Measurements from ENCODE around the gene GRID2.

GRID2 gene

DNA sequence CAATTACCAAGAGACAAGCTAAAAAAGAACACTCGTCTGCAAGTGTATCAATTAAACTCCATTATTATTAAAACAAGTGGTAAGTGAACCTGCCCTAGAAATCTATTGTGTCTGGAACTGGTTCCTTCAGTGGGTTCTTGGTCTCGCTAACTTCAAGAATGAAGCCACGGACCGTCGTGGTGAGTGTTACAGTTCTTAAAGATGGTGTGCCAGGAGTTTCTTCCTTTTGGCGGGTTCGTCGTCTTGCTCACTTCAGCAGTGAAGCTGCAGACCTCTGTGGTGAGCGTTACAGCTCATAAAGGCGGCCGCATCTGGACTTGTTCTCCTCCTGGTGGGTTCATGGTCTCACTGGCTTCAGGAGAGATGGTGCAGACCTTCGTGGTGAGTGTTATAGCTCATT is 231.8 kb downstream of the GRID2 start:
- no peak for DNase-seq

DNA sequence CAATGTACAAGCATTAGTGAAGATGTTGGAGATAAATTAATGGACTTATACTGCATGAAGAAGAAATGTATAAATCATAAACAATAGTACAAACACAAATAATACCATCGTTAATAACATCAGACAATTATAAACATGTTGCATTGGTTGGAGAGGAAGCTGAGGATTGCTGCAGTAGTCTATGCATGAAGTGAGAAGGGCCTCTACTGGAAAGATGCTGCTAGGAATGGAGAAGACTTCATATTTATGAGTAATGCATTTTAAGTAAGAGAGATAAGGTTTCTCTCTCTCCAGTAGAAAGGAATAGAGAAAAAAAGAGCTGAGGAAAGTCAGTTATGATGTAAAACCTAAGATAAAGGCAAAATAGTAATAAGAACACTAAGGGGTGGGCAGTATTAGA is 247.8 kb downstream of the GRID2 start:
- no peak for DNase-seq

DNA sequence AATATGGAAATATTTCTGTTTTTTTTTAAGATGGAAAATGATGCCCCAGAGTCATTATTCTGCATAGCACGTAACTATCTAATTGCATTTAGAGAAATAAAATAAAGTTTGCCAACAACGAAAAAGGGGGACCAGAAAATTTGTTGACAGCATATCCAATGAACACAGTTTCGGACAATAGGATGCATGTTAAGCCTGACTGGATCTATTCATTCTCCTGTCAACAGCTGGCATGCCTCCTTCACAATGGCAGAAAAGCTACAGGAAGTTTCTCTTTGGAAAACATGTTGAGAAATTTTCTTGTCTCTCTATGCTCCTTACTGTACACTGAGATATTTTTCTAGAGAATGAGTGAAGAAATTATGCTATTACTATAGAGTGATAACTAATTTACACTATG is 262.5 kb downstream of the GRID2 start:
- DNase-seq: no peak

DNA sequence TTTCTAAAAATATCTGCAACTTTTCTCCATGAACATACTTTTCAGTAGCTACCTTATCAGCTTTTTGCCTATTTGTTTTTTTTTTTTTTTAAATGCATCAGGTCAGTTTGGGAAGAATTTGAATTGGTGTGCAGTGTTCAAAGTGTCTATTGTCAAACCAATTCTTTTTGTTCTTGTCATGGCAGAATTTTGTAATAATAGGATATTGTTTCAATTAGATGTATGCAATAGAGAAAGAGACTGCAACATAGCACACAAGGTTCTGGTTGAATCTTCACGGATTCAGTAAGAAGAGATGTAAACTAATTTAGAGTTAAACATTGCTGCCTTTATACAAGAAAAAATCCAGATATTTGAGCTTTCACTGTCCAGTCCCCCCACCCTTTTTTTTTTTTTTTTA is 277.1 kb downstream of the GRID2 start:
- DNase-seq: no peak

DNA sequence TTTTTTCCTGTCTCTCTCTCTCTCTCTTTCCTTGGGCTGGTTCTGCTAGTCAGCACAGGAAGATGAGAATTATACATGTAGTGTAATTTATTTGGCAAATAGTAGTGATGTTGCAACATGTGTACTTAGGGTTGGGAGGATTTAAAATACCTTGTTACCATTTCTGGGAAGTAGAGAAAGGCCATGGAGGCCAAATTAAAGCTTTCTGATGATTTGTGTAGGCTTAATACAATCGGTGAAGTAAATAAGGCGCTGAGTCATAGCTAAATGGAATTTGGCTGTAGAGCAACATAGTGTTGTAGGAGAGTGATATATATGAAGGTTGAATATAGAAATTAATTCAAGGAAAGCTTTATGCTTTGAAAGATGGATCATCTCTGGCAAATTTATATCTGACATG is 295.3 kb downstream of the GRID2 start:
- no peak for DNase-seq

DNA sequence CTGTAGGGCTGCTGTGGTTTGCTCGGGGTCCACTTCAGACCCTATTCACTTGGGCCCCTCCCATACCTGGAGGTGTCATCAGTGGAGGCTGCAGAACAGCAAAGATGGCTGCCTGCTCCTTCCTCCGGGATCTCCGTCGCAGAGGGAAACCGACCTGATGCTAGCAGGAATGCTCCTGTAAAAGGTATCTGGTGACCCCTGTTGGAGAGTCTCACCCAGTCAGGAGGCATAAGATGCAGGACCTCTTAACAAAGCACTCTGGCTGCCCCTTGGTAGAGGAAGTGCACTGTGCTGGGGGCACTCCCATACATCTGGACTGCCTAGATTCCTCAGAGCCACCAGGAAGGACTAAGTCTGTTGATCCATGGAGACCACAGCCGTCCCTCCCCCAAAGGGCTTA is 296.9 kb downstream of the GRID2 start:
- no peak for DNase-seq

DNA sequence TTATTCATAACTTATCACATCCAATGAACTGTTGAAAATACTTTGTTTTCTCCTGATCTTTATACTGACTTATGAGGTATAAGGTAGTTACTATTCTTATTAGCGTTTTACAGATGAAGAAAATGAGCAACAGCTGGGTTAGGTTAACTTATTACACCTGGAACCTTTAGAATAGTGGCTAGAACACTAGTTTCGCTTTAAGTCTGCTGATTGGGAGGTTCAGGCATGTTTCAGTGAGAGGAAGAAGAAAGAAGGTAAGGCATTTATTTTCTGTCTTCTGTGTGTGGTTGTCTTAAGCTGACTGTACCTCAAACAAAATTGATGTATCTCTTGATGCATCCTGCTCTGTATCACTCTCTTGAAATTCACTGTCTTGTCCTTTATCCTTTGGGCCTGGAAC is 302.5 kb downstream of the GRID2 start:
- no peak for DNase-seq

DNA sequence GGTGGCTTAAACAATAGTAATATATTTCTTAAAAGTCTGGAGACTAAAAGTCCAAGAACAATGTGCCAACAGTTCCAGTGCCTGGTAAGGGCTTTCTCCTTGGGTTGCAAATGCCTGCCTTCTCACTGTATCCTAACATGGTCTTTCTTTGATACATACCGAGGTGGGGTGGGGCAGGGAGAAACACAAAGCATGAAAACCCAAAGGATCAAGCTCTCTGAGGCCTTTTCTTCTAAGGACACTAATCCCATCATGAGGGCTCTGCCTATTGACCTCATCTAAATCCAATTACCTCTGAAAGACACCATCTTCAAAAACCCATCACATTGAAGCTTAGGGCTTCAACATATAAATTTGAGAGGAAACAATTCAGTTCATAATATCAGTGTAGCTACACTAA is 311.3 kb downstream of the GRID2 start:
- no peak for DNase-seq

- DNase-seq: no peak
Observed at GRCh38 chr4:92618968-92619367, 315.2 kb downstream of the GRID2 start.

DNA sequence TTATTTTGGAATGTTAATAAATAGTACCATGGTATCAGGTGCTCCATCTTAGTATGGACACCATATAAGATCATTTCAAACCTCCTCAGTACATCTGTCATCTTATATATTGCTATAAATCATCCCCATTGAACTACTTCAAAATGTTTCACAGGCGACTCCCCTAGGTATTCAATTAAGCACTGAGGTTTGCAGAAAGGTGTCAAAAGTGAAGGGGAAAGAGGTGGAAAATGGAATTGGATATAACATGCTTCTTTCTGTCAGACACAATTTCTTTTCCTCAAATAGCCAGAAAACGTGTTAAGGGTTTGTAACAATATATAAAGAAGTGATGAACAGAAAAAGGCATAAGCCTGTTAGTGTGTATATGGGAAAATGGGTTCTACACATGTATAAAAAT is 325.5 kb downstream of the GRID2 start:
- DNase-seq: no peak

GRCh38 chr4:92634882-92635281 is 331.1 kb downstream of the GRID2 start:
- no peak for DNase-seq

DNA sequence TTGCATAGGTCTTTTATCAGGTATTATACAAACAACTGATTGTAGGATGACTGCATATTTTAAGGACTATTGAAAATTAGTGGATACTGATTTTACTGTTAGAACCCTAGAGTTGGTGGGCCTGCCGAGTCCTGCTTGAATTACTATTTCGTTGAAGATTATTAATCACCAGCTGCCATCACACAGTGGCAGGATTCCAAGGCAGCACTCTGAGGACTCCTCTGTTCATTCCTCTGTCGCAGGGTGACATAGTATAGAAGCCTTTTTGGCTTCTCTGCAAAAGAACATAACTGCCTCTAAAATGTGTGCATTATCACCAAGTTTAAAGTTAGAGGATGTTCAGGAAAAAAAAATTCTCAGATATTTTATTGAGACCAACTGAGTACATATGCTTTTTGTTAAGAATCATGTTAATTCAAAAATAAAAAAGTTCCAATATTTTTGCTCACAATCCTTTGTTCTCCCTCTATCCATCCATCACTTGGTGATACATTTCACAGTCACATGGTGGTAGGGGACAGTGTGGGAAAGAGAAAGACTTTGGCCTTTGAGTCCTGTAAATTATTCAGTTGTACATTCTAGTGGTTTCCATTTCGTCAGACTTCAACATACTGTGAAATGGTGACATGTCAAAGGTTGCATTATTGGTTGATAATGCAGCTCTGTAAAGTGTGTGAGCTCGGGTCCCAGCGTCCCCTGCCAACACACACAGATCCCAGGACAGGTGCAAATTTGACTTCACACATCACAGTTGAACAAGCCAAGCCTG is 332.5 kb downstream of the GRID2 start:
- no peak for DNase-seq

GRCh38 chr4:92641409-92641808 is 337.6 kb downstream of the GRID2 start:
- DNase-seq: no peak

- DNase-seq: no peak
Observed at GRCh38 chr4:92646826-92647225, 343.1 kb downstream of the GRID2 start.

GRCh38 chr4:92651536-92651935 is 347.8 kb downstream of the GRID2 start:
- no peak for DNase-seq

GRCh38 chr4:92654084-92654483 is 350.3 kb downstream of the GRID2 start:
- DNase-seq: no peak

DNA sequence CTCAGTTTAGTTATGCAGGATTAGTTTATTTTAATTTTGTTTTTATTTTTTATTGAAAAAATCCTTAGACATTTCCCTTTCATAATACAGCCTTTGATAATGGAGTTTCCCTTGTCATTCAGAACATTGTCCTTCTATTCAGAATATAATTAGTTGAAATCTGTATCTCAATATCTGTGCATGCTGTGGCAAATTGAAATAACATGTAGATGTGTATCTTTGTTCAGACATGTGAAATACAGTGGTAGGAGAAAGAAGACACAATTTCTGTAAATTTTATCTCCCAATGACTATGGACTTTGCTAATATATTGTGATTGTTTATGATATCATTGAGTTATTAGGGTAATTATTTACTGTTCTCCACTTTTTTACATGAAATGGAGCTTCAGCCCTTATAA is 353.9 kb downstream of the GRID2 start:
- DNase-seq: no peak

DNA sequence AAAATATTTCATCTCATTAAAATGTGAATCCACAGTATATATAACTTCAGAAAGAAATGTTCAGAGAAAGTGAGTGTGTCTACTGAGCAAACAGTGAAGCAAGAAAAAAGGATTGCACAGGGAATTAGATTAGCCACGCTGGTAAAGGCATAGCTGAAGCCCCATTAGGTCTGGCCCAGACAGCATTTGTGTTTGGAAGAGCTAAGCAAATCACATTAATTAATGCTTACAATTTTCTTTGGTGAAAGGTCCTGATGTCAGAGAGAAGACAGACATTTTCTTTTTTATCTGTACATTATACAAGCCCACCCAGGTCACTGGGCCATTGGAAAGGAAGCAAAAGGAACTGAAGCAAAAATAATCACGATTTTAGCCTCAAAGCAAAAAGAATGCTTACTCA is 354.6 kb downstream of the GRID2 start:
- no peak for DNase-seq

GRCh38 chr4:92677805-92678204 is 374.0 kb downstream of the GRID2 start:
- no peak for DNase-seq

GRCh38 chr4:92678292-92678691 is 374.5 kb downstream of the GRID2 start:
- no peak for DNase-seq

GRCh38 chr4:92679149-92679548 is 375.4 kb downstream of the GRID2 start:
- no peak for DNase-seq

DNA sequence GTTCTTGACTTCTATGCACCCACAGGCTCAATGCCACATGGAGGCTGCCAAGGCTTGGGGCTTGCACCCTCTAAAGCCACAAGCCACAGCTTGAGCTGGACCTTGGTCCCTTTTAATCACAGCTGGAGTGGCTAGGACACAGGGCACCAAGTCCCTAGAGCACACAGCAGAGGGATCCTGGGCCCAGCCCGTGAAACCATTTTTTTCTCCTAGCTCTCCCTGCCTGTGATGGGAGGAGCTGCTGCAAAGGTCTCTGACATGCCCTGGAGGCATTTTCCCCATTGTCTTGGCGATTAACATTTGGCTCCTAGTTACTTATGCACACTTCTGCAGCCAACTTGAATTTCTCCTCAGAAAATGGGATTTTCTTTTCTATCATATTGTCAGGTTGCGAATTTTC is 410.9 kb downstream of the GRID2 start:
- no peak for DNase-seq

- no peak for DNase-seq
Observed at GRCh38 chr4:92733231-92733630, 429.5 kb downstream of the GRID2 start.

DNA sequence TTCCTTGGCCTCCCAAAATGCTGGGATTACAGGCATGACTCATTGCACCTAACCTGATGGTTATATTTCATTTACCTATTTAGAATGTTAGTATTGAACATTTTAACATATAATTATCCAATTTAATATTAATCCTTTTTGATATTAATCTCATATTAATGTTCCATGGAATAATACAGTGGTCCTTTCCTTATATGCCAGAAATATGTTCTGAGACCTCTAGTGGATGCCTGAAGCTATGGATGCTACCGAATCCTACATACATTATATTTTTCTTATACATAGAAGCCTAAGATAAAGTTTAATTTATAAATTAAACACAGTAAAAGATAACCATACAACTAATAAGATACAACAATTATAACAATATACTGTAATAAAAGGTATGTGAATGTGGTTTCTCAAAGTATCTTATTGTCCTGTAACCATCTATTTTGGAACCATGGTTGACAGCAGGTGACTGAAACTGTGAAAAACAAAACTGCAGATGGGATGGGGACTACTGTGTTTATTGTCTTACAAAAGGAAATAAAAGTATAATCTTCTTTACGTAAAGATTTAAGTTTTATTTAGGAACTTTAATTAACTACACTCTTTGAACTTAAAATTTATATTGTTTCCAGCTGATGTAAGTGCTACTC is 431.4 kb downstream of the GRID2 start:
- no peak for DNase-seq

GRCh38 chr4:92760433-92760832 is 456.7 kb downstream of the GRID2 start:
- no peak for DNase-seq

Measured in stimulated activated CD4-positive, alpha-beta T cell treated with anti-CD3 and anti-CD28 coated beads, Interleukin-15, amount 100 ng/mL, for 24 hours (primary cell).